SK-N-SH treated with all-trans-retinoic acid at 6 μM for 48 hours (cell line): ENCODE measurements around the gene WDR90.

Experiments
- ATAC-seq: fragments of 200-7000 bp; cut with Tn5 transposase; 3 replicates; pipeline ENCODE4 v1.9.1; 2020; ENCODE audit warnings: mild to moderate bottlenecking, moderate library complexity
- ARNTL ChIP-seq: fragments of 450-650 bp; formaldehyde crosslinking; IDR thresholded peaks from 2 replicates; pipeline ENCODE4 v1.5.0; 2020; ENCODE audit warnings: low read depth, mild to moderate bottlenecking, moderate library complexity, borderline replicate concordance
- BACH2 ChIP-seq: fragments of 250-450 bp; sonication (Bioruptor Pico); IDR thresholded peaks from 2 replicates; pipeline ENCODE4 v1.9.0; 2021; ENCODE audit warnings: mild to moderate bottlenecking, borderline replicate concordance
- CSDC2 ChIP-seq: fragments of 250-450 bp; sonication (Bioruptor Pico); IDR thresholded peaks from 2 replicates; pipeline ENCODE4 v1.5.0; 2020; ENCODE audit warnings: mild to moderate bottlenecking, moderate library complexity
- ESRRG ChIP-seq: fragments of 250-450 bp; sonication (Bioruptor Pico); IDR thresholded peaks from 2 replicates; pipeline ENCODE4 v1.6.1; 2021; ENCODE audit warnings: mild to moderate bottlenecking
- GLIS3 ChIP-seq: fragments of 250-450 bp; sonication (Bioruptor Pico); IDR thresholded peaks from 2 replicates; pipeline ENCODE4 v1.5.0; 2020; ENCODE audit warnings: mild to moderate bottlenecking, moderate library complexity
- ISL1 ChIP-seq: fragments of 250-450 bp; sonication (Bioruptor Pico); IDR thresholded peaks from 2 replicates; pipeline ENCODE4 v2.1.2; 2022; ENCODE audit warnings: mild to moderate bottlenecking, moderate library complexity
- OSR1 ChIP-seq: fragments of 250-450 bp; sonication (Bioruptor Pico); IDR thresholded peaks from 2 replicates; pipeline ENCODE4 v1.8.0; 2022; ENCODE audit warnings: moderate library complexity, mild to moderate bottlenecking, inconsistent platforms
- PPARA ChIP-seq: fragments of 250-450 bp; sonication (Bioruptor Pico); IDR thresholded peaks from 2 replicates; pipeline ENCODE4 v1.5.0; 2020; ENCODE audit warnings: mild to moderate bottlenecking, borderline replicate concordance
- SNAI2 ChIP-seq: fragments of 250-450 bp; sonication (Bioruptor Pico); IDR thresholded peaks from 2 replicates; pipeline ENCODE4 v1.5.0; 2020; ENCODE audit warnings: mild to moderate bottlenecking, moderate library complexity
- TOX ChIP-seq: fragments of 250-450 bp; sonication (Bioruptor Pico); IDR thresholded peaks from 2 replicates; pipeline ENCODE4 v1.8.0; 2021; ENCODE audit warnings: mild to moderate bottlenecking, moderate library complexity, borderline replicate concordance
- ZC3H10 ChIP-seq: fragments of 250-450 bp; sonication (Bioruptor Pico); IDR thresholded peaks from 2 replicates; pipeline ENCODE4 v1.5.1; 2021; ENCODE audit warnings: mild to moderate bottlenecking, moderate library complexity
- ZFP3 ChIP-seq: fragments of 250-450 bp; sonication (Bioruptor Pico); IDR thresholded peaks from 2 replicates; pipeline ENCODE4 v1.5.0; 2020; ENCODE audit warnings: mild to moderate bottlenecking, moderate library complexity
- ZFP30 ChIP-seq: fragments of 450-650 bp; formaldehyde crosslinking; IDR thresholded peaks from 2 replicates; pipeline ENCODE4 v1.5.0; 2022; ENCODE audit warnings: mild to moderate bottlenecking, moderate library complexity
- ZNF565 ChIP-seq: fragments of 450-650 bp; formaldehyde crosslinking; conservative IDR thresholded peaks from 2 replicates; pipeline ENCODE4 v1.5.0; 2020; ENCODE audit warnings: low read depth, mild to moderate bottlenecking, moderate library complexity
- ZNF70 ChIP-seq: fragments of 450-650 bp; formaldehyde crosslinking; IDR thresholded peaks from 2 replicates; pipeline ENCODE4 v1.5.0; 2020; ENCODE audit warnings: mild to moderate bottlenecking, moderate library complexity
- ZNF8 ChIP-seq: fragments of 450-650 bp; formaldehyde crosslinking; IDR thresholded peaks from 2 replicates; pipeline ENCODE4 v1.5.0; 2020; ENCODE audit warnings: mild to moderate bottlenecking, moderate library complexity
- TF ChIP-seq, protein P1 (sequence below): fragments of 250-450 bp; sonication (Bioruptor Pico); IDR thresholded peaks from 2 replicates; pipeline ENCODE4 v1.8.0; 2021; ENCODE audit warnings: low read depth, mild to moderate bottlenecking, moderate library complexity, borderline replicate concordance
- TF ChIP-seq, protein P2 (sequence below): fragments of 250-450 bp; sonication (Bioruptor Pico); IDR thresholded peaks from 2 replicates; pipeline ENCODE4 v1.5.0; 2020; ENCODE audit warnings: mild to moderate bottlenecking, moderate library complexity
- TF ChIP-seq, protein P3 (sequence below): fragments of 250-450 bp; sonication (Bioruptor Pico); IDR thresholded peaks from 2 replicates; pipeline ENCODE4 v1.8.0; 2020; ENCODE audit warnings: mild to moderate bottlenecking, moderate library complexity, borderline replicate concordance

The WDR90 gene

DNA sequence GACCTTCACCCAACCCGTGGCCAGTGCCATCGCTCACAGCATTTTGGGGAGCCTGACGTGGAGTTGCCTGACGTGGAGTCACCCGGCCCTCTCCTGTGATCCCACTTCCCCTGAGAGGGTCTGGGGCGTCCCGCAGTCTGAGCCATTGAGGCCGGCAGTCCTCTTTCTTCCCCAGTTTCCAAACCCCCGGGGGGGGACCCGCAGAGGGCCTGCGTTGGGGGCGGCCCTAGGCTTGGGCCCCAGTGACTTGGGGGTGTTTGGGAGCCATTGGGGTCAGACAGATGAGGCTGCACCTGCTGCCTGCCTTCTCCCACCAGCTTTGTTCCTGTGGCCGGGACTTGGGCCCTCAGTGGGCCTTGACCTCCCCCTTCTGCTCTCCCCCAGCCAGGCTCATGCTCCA, 20.5 kb downstream of the WDR90 start:
- ATAC-seq: no peak
- TF ChIP-seq OSR1 (CRISPR knock-in tag) (no peak), ESRRG (CRISPR knock-in tag) (no peak), TOX (no peak), PPARA (CRISPR knock-in tag) (no peak), ZNF8 (CRISPR knock-in tag) (no peak), SNAI2 (CRISPR knock-in tag) (no peak), ZNF70 (no peak), BACH2 (CRISPR knock-in tag) (no peak), CSDC2 (CRISPR knock-in tag) (no peak), ZFP3 (CRISPR knock-in tag) (no peak), GLIS3 (no peak), ZC3H10 (CRISPR knock-in tag) (no peak), ZFP30 (CRISPR knock-in tag) (no peak), ZNF565 (CRISPR knock-in tag) (no peak), ARNTL (CRISPR knock-in tag) (no peak)
- TF ChIP-seq, protein P1, sequence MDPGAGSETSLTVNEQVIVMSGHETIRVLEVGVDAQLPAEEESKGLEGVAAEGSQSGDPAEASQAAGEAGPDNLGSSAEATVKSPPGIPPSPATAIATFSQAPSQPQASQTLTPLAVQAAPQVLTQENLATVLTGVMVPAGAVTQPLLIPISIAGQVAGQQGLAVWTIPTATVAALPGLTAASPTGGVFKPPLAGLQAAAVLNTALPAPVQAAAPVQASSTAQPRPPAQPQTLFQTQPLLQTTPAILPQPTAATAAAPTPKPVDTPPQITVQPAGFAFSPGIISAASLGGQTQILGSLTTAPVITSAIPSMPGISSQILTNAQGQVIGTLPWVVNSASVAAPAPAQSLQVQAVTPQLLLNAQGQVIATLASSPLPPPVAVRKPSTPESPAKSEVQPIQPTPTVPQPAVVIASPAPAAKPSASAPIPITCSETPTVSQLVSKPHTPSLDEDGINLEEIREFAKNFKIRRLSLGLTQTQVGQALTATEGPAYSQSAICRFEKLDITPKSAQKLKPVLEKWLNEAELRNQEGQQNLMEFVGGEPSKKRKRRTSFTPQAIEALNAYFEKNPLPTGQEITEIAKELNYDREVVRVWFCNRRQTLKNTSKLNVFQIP (CRISPR knock-in tag): no peak
- TF ChIP-seq, protein P2, sequence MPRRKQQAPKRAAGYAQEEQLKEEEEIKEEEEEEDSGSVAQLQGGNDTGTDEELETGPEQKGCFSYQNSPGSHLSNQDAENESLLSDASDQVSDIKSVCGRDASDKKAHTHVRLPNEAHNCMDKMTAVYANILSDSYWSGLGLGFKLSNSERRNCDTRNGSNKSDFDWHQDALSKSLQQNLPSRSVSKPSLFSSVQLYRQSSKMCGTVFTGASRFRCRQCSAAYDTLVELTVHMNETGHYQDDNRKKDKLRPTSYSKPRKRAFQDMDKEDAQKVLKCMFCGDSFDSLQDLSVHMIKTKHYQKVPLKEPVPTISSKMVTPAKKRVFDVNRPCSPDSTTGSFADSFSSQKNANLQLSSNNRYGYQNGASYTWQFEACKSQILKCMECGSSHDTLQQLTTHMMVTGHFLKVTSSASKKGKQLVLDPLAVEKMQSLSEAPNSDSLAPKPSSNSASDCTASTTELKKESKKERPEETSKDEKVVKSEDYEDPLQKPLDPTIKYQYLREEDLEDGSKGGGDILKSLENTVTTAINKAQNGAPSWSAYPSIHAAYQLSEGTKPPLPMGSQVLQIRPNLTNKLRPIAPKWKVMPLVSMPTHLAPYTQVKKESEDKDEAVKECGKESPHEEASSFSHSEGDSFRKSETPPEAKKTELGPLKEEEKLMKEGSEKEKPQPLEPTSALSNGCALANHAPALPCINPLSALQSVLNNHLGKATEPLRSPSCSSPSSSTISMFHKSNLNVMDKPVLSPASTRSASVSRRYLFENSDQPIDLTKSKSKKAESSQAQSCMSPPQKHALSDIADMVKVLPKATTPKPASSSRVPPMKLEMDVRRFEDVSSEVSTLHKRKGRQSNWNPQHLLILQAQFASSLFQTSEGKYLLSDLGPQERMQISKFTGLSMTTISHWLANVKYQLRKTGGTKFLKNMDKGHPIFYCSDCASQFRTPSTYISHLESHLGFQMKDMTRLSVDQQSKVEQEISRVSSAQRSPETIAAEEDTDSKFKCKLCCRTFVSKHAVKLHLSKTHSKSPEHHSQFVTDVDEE (CRISPR knock-in tag): no peak
- TF ChIP-seq, protein P3, sequence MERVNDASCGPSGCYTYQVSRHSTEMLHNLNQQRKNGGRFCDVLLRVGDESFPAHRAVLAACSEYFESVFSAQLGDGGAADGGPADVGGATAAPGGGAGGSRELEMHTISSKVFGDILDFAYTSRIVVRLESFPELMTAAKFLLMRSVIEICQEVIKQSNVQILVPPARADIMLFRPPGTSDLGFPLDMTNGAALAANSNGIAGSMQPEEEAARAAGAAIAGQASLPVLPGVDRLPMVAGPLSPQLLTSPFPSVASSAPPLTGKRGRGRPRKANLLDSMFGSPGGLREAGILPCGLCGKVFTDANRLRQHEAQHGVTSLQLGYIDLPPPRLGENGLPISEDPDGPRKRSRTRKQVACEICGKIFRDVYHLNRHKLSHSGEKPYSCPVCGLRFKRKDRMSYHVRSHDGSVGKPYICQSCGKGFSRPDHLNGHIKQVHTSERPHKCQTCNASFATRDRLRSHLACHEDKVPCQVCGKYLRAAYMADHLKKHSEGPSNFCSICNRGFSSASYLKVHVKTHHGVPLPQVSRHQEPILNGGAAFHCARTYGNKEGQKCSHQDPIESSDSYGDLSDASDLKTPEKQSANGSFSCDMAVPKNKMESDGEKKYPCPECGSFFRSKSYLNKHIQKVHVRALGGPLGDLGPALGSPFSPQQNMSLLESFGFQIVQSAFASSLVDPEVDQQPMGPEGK (CRISPR knock-in tag): no peak

DNA sequence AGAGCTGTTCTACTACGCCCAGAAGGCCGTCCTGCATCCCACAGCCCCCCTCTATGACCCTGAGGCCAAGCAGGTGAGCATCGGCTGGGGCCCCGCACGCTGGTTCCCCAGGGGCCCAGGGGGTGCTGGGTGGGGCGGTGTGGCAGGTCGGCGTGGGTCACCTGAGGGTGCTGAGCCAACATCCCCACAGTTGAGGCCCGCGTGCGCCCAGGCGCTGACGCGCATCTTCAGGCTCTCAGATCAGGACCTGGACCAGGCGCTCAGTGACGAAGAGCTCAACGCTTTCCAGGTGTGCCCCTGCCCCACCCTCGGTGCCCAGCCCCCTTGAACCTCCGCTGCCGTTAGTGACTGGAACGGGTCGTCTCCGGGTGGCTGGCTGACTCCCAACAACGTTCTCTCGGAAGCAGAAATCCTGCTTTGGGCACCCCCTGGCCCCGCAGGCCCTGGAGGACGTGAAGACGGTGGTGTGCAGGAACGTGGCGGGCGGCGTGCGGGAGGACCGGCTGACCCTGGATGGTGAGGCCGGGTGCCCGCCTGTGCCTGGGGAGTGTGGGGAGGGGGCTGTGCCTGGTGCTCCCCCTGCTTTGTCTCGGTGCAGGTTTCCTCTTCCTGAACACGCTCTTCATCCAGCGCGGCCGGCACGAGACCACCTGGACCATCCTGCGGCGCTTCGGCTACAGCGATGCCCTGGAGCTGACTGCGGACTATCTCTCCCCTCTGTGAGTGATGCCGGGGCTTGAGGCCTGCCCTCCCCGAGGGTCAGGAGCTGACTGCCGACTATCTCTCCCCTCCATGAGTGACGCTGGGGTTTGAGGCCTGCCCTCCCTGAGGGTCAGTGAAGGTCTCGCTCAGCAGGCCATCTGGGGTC, 21.6 kb downstream of the WDR90 start:
- no peak for ATAC-seq
- no peak for TF ChIP-seq TOX
- no peak for TF ChIP-seq ARNTL (CRISPR knock-in tag)
- TF ChIP-seq GLIS3: no peak
- TF ChIP-seq PPARA (CRISPR knock-in tag): no peak
- no peak for TF ChIP-seq ZNF565 (CRISPR knock-in tag)
- TF ChIP-seq ESRRG (CRISPR knock-in tag): no peak
- TF ChIP-seq, protein P2 (CRISPR knock-in tag): no peak
- no peak for TF ChIP-seq SNAI2 (CRISPR knock-in tag)
- TF ChIP-seq, protein P3 (CRISPR knock-in tag): no peak
- TF ChIP-seq BACH2 (CRISPR knock-in tag): no peak
- TF ChIP-seq, protein P1 (CRISPR knock-in tag): no peak
- TF ChIP-seq ISL1: no peak
